Lower lobe of right lung (tissue), 2 donors: ENCODE measurements around the gene PCGF3. TPM values are rescaled to one million over a fixed set of nuclear protein-coding genes. Genes with fewer than 3 reads are reported as not detected.

Experiments used
- ATAC-seq, 2 donors: fragments of 200-7000 bp; cut with Tn5 transposase; one replicate each; pipeline ENCODE4 v1.9.1; 2020 to 2022; ENCODE audit warnings: mild to moderate bottlenecking in 2 of 2, moderate library complexity in 2 of 2
- DNase-seq: peaks from one replicate; pipeline ENCODE4 v3.0.0-alpha.2; 2020
- H3K27ac ChIP-seq: fragments of 200-600 bp; one replicate; pipeline ENCODE4 v1.8.0; 2022
- H3K27me3 ChIP-seq: fragments of 200-600 bp; one replicate; pipeline ENCODE4 v1.8.0; 2022; ENCODE audit warnings: low read depth
- H3K36me3 ChIP-seq: fragments of 200-600 bp; one replicate; pipeline ENCODE4 v1.8.0; 2022; ENCODE audit warnings: mild to moderate bottlenecking
- H3K4me1 ChIP-seq: fragments of 200-600 bp; one replicate; pipeline ENCODE4 v1.8.0; 2022
- H3K4me3 ChIP-seq: fragments of 200-600 bp; one replicate; pipeline ENCODE4 v1.8.0; 2022; ENCODE audit warnings: mild to moderate bottlenecking
- H3K9me3 ChIP-seq: fragments of 200-600 bp; one replicate; pipeline ENCODE4 v1.8.0; 2022
- CTCF ChIP-seq: fragments of 200-600 bp; IDR thresholded peaks from one replicate; pipeline ENCODE4 v1.8.0; 2022; ENCODE audit warnings: antibody characterized with exemption, mild to moderate bottlenecking
- intact Hi-C: fragments of 100-400 bp; cut with DNase I; formaldehyde crosslinking; loops from one replicate; pipeline ENCODE4 v1.11.0; 2022
- total RNA-seq: library from RNA; stranded (reverse); fragmentation: NEBNext Ultra II Directional; extraction: Animal tissue kit (Norgen Biotek cat#: 25700); gene quantifications from one replicate; pipeline ENCODE4 v1.2.1, GENCODE V29; 2021
- donor health status: DM: no; HTN: yes; CAD: no; lungs with severe emphysema.

Gene PCGF3
- total RNA-seq, 1 donor from 2014 or later: 44.8 TPM

- DNase-seq: no peak
- ATAC-seq: peak in 1 of 2 donors; percentile 40
- no peaks in the 10 kb centered on the region for H3K9me3 ChIP-seq
- no peak overlapping the region for H3K27ac ChIP-seq
- no peak overlapping the region for H3K4me3 ChIP-seq
- H3K27me3 ChIP-seq: no peaks in the 10 kb centered on the region
- no peak for TF ChIP-seq CTCF
- H3K4me1 ChIP-seq: no peaks in the 10 kb centered on the region
- intact Hi-C loops: no loop called here
- H3K36me3 ChIP-seq: peaks cover 40% of the 10 kb centered on the region
Measured at GRCh38 chr4:743463-744211, 38.0 kb downstream of the PCGF3 start.

- intact Hi-C loops: no loop called here
- DNase-seq: no peak
Measured at GRCh38 chr4:744212-744841, 38.7 kb downstream of the PCGF3 start.

DNA sequence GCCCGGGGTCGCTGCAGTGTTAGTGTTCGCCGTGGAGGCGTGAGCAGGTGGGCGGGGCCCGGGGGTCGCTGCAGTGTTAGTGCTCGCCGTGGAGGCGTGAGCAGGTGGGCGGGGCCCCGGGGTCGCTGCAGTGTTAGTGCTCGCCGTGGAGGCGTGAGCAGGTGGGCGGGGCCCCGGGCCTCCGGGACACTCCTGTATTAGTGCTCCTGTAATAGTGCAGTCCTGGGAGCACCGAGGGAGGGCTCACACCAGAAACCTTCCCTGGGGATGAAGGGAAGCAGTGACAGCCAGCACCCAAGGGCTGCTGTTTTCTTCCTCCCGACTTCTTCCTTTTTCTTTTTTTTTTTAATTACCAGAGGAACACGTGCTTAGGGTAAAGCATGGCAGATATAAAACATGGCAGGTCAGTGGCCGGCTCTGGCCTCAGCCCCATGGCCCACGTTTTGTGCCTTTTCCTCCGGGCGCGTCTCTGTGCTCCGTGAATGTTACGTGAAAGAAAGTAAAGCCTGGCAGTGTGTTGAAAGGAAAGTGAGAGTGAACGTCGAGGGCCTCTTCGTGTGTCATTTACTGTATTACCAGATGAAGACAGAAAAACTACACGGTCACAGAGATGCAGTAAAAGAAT is 42.0 kb downstream of the PCGF3 start:
- Histone ChIP-seq H3K27ac (no peak overlapping the region), H3K9me3 (no peaks in the 10 kb centered on the region), H3K4me3 (no peak overlapping the region), H3K4me1 (no peaks in the 10 kb centered on the region), H3K27me3 (no peaks in the 10 kb centered on the region), H3K36me3 (peaks cover 37% of the 10 kb centered on the region)
- no peak for ATAC-seq
- intact Hi-C loops: no loop called here
- DNase-seq: peak; percentile 19
- no peak for TF ChIP-seq CTCF

More at GRCh38 chr4:744212-744841, 38.7 kb downstream of the PCGF3 start:
- no peak overlapping the region for H3K27ac ChIP-seq
- peaks cover 39% of the 10 kb centered on the region for H3K36me3 ChIP-seq
- H3K27me3 ChIP-seq: no peaks in the 10 kb centered on the region
- H3K4me1 ChIP-seq: no peaks in the 10 kb centered on the region
- TF ChIP-seq CTCF: no peak
- peak; percentile 23 to 39 for ATAC-seq
- no peaks in the 10 kb centered on the region for H3K9me3 ChIP-seq
- H3K4me3 ChIP-seq: no peak overlapping the region

DNA sequence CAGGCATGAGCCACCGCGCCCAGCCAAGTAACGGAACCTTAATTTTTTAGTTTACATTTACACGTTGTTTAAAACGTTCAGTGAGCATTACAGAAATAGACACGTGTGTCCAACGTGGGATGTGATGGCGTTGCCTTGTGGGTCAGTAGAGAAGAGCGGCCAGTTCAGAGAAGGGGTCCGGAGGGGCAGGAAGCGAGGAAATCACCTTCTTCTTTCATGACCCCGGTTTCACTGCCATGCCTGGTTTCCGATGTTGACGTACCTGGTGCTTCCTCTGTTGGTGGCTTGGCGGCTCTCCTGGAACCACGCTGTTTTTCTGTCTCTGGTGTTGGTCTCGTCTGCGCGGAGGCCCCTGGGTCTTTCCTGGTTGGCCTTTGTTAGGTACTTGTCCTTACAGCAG is 42.8 kb downstream of the PCGF3 start:
- H3K4me3 ChIP-seq: no peak overlapping the region
- H3K4me1 ChIP-seq: no peaks in the 10 kb centered on the region
- peaks cover 44% of the 10 kb centered on the region for H3K36me3 ChIP-seq
- intact Hi-C loops: no loop called here
- DNase-seq: no peak
- H3K27me3 ChIP-seq: no peaks in the 10 kb centered on the region
- no peak for ATAC-seq
- no peak overlapping the region for H3K27ac ChIP-seq
- TF ChIP-seq CTCF: no peak
- no peaks in the 10 kb centered on the region for H3K9me3 ChIP-seq

DNA sequence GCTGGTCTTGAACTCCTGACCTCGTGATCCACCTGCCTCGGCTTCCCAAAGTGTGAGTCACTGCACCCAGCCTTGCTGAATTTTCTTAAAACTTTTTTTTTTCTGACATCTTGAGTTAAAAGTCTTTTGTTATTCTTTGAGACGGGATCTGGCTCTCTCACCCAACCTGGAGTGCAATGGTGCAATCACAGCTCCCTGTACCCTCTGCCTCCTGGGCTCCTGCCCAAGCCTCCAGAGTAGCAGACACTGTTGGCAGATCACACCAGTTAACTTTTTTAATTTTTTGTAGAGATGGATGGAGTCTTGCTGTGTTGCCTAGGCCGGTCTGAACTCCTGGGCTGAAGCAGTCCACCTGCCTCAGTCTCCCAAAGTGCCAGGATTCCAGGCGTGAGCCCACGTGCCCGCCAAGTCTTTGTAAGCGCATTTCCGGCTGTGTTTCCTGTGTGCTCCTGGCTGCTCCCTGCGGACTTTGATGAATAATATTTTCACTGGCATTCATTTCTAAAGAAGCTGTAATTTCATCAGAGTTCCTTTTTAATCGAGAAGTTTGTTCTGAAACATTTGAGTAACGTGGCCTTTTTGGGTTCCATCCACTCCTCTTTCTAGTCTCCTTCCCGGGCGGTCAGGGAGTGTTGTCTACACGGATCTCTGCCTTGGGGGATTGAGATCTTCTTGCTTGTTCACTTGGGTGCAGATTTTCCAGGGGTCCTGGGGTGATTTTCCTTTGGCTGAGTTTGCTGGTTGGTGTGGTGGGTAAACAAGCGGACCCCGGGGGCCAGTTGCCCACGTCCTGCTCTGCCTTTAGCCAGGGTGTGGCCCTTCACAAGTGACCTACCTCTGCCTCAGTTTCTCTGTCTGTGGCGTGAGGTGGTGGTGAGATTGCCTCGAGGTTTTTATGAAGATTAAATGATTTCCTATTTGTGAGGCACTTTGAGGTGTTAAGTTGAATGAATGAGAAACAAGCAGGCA is 44.4 kb downstream of the PCGF3 start:
- Histone ChIP-seq H3K36me3 (peaks cover 55% of the 10 kb centered on the region), H3K4me1 (no peaks in the 10 kb centered on the region), H3K27ac (no peak overlapping the region), H3K27me3 (no peaks in the 10 kb centered on the region), H3K4me3 (no peak overlapping the region), H3K9me3 (no peaks in the 10 kb centered on the region)
- TF ChIP-seq CTCF: no peak
- peak; percentile 13 for DNase-seq
- ATAC-seq: peak in 1 of 2 donors; percentile 28
- intact Hi-C loops: no loop called here
